ENCODE measurements around the gene BTBD19.

The BTBD19 gene

GRCh38 chr1:44862829-44863401 is 54.6 kb downstream of the BTBD19 start:
- DNase-seq = no peak
